GM18502 (cell line): ENCODE results near the gene PRXL2B.
"Not testable (repeated sequence)": the region's sequence is repeated elsewhere in the genome, so short reads cannot be mapped to it uniquely, and the experiment has no call there.

Experiments
- ATAC-seq: cut with Tn5 transposase; IDR thresholded peaks from one replicate; pipeline ENCODE4 v1.9.1; 2021; ENCODE audit warnings: mild to moderate bottlenecking; ENCODE audit not compliant: unreplicated experiment, poor library complexity

The PRXL2B gene

DNA sequence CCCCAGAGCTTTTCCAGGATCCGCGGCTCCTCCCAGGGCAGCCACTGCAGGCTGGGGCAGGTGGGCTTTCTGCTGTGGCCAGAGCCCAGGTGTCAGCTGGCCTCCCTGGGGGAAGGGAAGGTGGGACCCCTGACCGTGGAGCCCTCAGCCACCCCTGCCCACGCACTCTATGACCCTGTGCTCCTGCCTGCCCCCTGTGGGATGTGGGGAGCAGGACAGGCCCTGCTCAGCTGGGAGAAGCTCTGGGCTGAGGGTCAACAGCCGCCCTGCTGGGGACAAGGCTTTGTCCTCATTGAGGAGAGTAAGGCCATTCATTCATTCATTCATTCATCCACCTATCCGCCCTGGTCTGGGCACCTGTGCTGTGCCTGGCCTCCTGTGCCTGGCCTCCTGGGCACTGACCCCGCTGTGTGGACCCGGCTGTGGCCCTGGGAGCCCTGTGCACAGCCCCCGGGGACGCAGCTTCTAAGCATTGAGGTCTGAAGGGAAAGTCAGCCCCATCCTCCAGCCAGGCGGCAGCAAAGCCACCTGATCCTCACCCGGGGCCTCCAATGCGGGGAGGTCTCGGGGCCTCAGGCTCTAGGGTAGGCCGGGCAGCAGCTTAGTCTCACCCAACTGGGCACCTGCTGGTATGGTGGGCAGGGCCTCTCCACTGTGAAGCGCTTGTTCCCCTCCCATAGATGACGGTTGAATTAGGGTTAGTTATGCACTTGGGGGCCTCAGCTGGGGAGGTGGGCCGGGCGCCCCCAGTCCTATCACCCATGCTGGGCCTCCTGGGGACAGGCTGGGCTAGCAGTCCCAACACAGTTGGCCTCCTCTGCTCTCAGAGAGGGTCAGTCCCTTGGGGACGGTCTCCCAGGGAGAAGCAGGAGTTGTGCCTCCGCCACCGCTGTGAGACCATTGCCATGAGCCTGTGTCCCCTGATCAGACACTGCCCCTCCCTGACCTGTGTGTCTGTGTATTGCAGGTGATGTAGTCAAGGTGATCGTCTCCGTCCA lies 24.4 kb upstream of the PRXL2B start:
- ATAC-seq: no peak

DNA sequence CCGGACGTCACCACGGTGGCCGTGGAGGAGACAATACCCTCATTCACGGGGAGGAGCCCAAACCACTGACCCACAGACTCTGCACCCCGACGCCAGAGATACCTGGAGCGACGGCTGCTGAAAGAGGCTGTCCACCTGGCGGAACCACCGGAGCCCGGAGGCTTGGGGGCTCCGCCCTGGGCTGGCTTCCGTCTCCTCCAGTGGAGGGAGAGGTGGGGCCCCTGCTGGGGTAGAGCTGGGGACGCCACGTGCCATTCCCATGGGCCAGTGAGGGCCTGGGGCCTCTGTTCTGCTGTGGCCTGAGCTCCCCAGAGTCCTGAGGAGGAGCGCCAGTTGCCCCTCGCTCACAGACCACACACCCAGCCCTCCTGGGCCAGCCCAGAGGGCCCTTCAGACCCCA lies 23.4 kb upstream of the PRXL2B start:
- no peak for ATAC-seq

DNA sequence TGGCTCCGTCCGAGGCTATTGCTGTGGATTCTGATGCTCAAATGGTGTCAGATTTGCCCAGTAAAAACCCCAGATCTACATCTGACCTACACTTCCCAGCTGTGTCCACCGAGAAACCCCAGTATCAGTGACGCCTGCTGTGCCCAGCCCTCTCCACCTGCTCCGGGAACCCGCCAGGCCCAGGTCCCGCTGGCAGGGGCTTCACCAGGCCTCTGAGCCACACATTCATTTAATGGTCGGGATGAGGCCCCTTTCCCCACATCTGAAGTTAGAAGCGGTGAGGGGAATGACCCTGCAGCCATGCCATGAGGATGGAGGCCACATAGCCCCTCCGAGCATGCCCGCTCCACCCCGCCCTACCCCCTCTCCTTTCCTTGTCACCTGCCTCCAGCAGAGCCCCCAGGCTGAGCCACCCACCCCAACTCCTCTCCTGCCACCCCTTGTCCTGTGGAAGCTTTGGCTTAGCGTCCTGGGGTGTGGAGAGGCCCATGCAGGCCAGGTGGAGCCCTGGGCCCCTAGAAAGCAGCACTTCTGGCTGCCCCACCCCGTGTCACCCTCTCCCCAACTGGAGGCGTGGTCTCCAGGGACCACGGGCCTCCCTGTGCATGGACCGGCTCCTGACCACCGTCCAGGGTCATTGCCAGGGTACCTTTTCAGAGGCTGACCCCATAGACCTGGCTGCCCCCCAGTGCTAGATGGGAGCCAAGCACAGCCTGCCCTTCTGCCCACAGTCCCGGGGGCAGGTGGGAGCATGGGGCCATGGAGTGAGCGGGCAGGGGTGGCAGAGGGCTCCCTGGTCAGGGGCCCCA lies 22.4 kb upstream of the PRXL2B start:
- ATAC-seq: no peak

DNA sequence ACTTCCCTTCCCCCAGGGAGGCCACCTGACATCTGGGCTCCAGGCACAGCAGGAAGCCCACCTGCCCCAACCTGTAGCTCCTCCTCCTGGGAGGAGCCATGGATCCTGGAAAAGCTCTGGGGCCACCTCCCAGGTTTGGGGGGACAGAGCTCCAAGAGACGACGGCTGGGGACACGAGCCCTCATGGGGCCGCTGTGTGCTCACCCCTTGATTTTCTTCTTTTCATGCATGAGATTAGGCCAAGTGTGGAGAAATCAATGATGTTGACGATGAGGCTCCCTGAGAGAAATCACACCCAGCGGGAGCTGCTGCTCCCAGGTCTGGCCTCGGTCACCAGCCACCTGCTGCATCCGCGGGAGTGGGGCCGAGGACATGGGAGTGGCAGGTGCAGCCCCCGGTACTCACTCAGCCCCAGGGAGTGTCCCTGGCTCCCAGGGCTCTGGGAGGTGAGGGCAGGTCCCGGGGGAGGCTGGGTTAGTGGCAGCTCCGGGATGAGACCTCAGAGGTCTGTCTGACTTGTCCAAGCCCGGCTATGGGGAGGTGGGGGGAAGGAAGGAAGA lies 21.7 kb upstream of the PRXL2B start:
- no peak for ATAC-seq

DNA sequence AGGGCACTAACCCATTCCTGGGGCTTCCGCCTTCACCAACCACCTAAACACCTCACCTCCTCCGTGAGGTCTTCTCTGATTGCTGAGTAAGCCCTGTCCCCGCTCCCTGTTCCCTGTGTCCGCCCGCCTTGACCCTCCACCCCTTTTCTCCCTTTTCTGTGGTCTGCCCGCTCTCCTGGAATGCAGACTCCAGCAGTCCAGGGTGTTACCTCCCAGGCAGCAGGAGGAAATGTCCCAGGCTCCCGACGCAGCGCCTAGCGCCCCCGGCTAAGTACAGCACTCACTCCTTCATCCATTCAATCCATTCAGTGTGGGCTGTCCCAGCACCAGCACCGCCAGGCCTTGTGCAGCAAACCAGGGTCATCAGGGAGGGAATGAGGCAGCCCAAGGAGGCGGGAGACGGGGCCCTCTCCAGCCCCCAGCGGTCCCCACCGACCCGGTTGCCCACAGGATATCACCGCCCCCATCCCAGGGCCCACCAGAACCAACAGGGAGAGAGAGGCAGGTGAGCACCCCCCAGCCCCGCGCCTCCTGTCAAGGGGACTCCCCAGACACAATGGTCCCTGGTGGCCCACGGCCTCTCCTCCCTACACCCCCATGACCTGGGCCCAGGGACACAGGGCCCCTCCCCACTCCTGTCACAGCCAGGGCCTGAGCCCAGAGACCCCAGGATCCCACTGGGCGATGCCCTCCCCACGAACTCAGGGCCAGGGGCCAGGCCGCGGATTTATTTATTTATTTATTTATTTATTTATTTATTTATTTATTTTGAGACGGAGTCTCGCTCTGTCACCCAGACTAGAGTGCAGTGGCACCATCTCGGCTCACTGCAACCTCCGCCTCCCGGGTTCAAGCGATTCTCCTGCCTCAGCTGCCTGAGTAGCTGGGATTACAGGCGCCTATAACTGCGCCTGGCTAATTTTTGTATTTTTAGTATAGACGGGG lies 20.2 kb upstream of the PRXL2B start:
- ATAC-seq: no peak

DNA sequence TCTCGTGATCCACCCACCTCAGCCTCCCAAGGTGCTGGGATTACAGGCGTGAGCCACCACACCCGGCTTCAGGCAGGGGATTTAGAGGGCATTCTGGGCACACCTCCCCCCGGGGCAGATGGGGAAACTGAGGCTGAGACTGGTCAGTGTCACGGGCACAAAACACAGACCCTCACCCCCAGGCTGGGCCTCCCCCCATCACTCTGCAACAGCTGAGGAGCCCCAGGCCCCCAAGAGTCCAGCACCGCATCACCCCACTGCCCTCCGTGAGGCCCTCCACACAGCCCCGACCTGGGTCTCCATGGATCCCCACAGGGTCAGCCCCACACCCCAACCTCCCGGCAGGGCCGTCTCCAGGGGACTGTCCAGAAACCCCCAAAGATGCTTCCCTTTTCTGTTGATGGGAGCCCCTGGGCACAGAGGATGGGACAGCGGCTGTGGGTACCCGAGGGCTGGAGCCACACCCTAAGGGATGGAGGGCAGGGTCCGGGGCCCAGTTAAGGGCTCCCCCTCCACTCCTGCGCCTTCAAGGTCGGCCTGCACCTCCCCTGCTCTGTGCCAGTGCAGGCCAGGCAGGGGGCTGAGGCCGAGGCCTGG lies 19.4 kb upstream of the PRXL2B start:
- no peak for ATAC-seq

DNA sequence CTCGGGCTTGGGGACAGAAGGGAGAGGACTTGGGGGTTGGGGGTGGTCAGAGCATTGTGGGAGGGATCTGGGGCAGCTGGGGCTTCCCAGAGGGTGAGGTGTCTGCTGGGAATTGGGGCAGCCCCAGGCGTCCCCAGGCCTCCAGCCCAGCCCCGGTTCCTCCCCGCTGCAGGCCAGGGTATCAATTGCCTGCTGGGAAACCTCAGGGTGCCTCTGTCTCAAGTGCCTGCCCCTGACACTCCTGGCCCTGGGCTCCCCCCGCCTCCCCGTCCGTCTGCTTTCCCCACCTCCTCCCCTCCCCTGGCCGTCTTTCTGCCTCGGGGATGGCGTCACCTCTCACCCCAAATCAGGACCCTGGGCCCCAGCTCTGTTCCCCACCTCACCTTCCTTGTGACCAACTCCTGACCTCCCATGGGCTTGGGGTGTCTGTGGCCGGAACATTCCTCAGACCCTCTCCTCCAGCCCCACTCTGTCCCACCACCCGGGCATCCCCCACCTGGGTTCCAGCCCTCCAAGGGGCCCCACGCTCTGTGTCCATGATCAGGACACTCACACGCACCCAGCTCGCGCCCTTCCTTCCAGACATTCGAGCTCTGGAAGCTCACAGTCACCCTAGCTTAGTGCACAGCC lies 18.3 kb upstream of the PRXL2B start:
- not testable (repeated sequence) for ATAC-seq

DNA sequence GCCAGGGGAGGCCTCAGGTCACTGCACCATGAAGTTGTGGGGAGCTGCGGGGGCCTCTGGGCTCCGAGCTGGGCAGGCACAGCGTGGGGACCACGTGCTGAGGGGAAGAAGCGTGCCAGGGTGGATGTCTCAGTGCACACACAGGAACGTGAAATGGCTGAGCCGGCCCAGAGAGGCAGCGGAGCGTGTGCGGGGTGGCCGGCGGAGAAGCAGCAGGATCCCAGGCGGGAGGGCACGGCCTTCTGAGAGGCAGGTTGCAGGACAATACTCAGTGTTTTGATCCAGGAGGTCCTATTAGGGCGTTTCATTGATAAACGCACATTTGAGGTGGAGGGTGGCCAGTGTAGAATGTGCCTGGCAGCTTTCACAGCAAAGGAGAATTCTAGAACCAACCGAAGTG lies 17.5 kb upstream of the PRXL2B start:
- no peak for ATAC-seq

DNA sequence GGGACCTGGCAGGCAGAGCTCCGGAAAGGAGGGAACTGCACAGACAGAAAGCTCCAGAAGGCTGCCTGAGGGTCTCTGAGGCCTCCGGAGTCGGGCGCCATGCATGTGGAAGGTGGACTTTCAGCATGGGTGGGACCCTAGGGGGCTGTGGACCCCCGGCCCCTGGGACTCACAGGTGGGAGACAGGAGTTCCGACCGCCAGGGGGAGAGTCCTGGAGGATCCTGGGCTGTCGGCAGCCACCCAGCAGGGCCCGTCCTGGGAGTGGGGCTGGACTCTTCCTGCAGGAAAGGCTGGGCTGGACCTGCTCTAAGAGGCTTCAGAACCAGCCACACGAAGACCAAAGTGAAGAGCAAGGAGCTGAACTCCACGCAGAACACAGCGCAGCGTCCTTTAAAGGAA lies 16.9 kb upstream of the PRXL2B start:
- ATAC-seq: not testable (repeated sequence)

DNA sequence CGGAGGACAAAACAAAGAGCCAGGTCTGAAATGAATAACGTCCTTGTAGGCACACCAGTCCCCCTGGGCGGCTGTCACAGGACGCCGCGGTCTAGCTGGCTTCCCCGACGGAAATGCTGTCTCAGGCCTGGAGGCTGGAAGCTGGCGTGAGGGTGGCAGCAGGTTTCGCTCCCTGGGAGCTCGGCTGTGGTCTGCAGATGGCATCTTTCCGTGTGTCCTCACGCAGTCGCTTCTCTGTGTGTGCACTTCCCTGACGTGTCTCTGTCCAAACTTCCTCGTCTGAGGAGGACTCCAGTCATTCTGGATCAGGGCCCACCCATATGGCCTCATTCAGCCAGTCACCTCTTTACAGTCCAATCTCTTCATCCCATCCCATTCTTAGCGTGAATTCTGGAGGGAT lies 16.2 kb upstream of the PRXL2B start:
- no peak for ATAC-seq

DNA sequence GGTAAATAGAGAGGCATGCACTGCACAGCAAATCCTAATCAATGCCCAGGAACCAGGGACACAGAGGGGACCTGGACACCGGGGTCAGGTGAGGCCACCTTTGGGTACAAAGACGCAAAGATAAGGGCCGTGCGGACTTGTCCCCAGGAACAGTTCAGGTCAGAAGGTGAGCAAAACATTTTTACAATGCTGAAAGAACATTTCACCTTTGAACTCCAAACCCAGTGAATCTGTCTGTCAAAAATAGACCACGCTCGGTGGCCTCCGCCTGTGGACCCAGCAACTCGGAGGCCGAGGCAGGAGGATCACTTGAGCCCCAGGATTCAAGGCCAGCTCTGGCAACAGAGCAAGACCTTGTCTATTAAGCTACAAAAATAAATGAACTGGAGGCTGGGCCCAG lies 15.2 kb upstream of the PRXL2B start:
- no peak for ATAC-seq

DNA sequence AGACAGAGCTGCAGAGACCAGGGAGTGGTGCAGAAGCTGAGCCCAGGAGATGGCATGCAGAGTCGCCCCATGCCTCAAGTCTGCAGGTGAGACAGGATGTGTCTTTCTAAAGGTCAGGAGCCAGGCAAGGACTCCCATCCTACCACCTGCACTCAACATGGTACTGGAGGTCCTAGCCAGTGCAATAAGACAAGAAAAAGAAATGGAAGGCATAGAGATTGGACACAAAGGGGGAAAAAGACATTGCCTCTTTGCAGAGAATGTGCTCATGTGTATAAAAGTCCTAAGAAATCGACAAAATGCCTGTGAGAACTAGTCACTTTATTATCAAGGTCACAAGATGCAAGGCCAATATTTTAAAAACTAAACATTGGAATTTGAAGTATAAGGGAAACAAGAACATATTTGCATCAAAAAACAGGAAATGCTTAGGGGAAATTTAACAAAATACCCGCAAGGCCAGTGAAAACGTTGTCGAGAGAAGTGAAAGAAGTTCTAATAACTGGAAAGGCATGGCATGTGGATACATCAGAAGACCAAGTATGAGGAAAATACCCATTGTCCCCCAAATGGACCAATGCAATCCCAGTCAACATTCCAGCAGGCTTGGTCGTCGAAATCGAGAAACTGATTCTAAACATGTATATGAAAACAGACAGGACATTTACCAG lies 13.2 kb upstream of the PRXL2B start:
- ATAC-seq: no peak

DNA sequence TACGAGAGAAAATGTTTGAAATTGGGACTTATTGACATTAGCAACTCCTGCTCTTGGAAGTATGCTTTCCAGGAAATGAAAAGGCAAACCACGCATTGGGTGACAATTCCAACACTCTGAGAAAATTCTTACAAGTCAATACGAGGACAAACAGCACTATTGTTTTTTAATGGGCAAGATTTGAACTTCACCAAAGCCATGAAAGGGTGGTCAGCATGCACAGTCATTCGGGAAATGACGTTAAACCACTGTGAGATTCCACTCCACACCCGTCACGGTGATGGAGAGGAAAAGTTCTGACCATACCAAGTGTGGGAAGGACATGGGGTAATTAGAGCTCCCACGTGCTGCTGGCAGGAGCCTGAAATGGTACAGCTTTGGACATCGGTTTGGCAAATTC lies 12.2 kb upstream of the PRXL2B start:
- ATAC-seq: no peak

DNA sequence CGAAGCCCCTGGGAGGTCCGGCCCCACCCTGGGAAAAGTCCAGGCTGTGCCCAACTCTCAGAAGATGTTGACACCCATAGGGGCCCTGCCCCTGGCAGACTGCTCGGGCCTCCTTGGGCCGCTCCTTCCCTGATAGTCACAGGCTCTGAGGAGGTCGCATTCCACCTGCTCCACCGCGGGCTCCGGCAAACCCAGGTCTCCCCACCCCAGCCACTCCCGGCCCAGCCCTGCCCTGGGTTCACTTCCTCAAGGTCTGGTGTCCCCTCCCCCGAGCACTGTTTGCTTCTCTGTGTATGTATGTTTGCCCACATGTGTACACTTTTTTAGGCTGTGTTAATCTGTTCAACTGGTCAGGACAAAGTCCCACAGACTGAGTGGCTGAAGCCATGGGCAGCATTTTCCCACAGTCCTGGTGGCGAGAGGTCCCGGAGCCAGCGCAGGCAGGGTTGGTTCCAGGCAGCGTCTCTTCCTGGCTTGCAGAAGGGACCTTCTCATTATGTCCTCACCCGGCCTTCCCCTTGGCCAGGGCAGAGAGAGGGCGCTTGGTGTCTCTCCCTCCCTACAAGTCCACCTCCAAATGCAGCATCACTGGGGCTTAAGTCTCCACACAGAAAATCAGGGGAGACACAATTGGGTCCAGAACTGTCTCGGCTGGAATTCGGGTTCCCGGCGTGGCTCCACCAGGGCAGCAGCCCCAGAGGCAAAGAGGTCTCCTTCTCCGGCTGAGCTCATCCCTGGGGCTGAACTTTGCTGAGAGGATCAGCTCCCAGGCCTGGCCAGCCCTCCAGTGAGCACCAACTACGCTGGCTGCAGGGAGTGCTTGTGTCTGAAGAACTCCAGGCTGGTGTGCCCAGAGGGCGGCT lies 10.5 kb upstream of the PRXL2B start:
- no peak for ATAC-seq

DNA sequence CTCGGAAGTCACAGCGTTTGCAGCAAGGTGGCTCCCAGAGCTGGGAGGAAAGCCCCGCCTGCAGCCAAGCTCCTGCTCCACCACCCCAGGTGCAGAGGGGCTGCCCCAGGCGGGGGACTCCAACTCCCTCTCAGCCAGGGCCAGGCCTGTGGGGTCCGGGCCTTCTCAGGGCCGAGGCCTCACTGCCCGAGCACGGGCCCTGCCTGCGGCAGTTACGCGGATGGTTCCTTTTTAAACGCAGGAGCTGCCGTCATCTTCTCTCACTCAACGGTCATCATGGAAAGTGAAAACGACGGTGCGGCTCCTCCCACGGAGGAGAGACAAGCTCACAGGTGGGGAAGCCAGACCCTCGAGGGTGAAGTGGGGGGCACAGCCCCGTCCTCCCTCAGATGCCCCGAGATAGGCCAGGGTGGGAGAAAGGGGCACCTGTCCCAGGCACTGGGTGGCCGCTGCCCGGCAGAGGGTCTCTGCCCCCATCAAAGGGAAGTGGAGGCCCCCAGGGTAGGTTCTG lies 9.0 kb upstream of the PRXL2B start:
- peak; percentile 34 for ATAC-seq

DNA sequence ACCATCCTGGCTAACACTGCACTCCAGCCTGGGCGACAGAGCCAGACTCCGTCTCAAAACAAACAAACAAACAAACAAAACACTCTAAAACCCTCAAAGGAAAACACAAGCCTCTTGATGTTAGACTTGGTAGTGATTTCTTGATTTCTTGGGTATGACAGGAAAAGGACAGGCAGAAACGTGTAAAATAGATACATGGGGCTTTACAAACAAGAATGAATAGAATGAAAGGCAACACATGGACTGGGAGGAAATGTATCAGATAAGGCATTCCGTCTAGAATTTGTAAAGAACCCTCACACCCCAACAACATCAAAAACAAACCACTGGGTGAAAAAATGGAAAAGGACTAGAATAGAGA lies 7.8 kb upstream of the PRXL2B start:
- no peak for ATAC-seq

DNA sequence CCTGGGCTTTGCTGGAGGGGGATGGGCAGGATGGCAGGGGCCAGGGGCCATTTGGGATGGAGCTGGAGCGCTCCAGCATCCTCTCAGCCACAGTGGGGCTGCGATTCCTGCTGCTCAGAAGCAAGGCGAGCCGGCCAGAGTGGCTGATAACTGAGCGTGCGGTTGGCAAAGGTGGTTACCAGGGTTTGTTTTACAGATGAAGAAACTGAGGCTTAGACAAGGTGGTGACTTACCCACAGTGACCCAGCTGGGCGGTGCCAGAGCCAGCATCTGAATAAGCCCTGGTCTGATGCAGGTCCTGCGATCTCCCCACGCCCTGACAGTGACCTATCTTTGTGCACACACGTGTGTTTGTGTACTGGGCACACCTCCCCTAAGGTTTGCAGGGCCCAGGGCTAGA lies 5.9 kb upstream of the PRXL2B start:
- no peak for ATAC-seq

DNA sequence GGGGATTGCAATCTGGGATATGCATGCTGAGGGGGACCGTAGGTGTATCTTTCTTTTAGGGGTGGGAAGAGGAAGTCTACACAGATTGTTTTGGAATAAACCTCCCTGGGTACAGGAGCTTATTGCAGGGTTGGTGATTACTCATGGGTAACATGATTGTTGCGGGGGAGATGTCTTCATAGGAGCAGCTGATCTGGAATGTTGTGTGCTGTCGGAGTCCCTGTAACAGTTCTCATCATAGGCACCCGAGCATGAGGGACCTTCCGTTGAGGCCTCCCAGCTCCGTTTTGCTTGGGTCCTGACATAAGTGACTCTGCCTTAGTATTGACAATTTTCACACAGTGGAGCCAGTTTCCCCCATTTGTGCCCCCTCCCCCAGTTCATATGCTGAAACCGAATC lies 4.2 kb upstream of the PRXL2B start:
- no peak for ATAC-seq
